Liver (tissue), 9 donors: ENCODE measurements around the gene KRTAP9-3. TPM values are rescaled to one million over a fixed set of nuclear protein-coding genes. Genes with fewer than 3 reads are reported as not detected.

Experiments used
- DNase-seq: peaks from one replicate; pipeline ENCODE4 v3.0.0-alpha.2; 2017; ENCODE audit warnings: low spot score
- H3K27ac ChIP-seq, 2 donors: one replicate each; pipeline ENCODE4 v1.7.0; 2013; ENCODE audit warnings: inconsistent platforms in 2 of 2, low read length in 2 of 2, control low read depth in 1 of 2, low read depth in 1 of 2, mild to moderate bottlenecking in 1 of 2
- H3K27me3 ChIP-seq, 4 donors: one replicate each; pipeline versions ENCODE4 v1.6.1 to v1.7.0; 2013; ENCODE audit warnings: low read length in 3 of 4, inconsistent platforms in 1 of 4, mild to moderate bottlenecking in 1 of 4, moderate library complexity in 1 of 4; ENCODE audit not compliant: control insufficient read depth in 4 of 4, insufficient read depth in 4 of 4
- H3K36me3 ChIP-seq, 4 donors: one replicate each; pipeline versions ENCODE4 v1.6.1 to v1.7.0; 2013; ENCODE audit warnings: low read length in 3 of 4, mild to moderate bottlenecking in 3 of 4, low read depth in 1 of 4, moderate library complexity in 1 of 4; ENCODE audit not compliant: control insufficient read depth in 4 of 4, insufficient read depth in 3 of 4
- H3K4me1 ChIP-seq, 4 donors: one replicate each; pipeline versions ENCODE4 v1.6.1 to v1.7.0; 2013; ENCODE audit warnings: low read length in 3 of 4, mild to moderate bottlenecking in 3 of 4, moderate library complexity in 1 of 4; ENCODE audit not compliant: control insufficient read depth in 4 of 4, insufficient read depth in 4 of 4
- H3K4me3 ChIP-seq, 3 donors: one replicate each; pipeline versions ENCODE4 v1.6.1 to v1.7.0; 2013; ENCODE audit warnings: low read length in 3 of 3, control low read depth in 1 of 3, low read depth in 1 of 3, mild to moderate bottlenecking in 1 of 3
- H3K9ac ChIP-seq, 2 donors: one replicate each; pipeline ENCODE4 v1.7.0; 2013; ENCODE audit warnings: low read length in 2 of 2, mild to moderate bottlenecking in 2 of 2, moderate library complexity in 2 of 2, control low read depth in 1 of 2, low read depth in 1 of 2
- H3K9me3 ChIP-seq, 4 donors: one replicate each; pipeline versions ENCODE4 v1.6.1 to v1.7.0; 2013; ENCODE audit warnings: low read length in 3 of 4; ENCODE audit not compliant: control insufficient read depth in 4 of 4
- ATF3 ChIP-seq: IDR thresholded peaks from 2 replicates; pipeline ENCODE4 v1.6.1; 2016; ENCODE audit warnings: antibody characterized with exemption
- EGR1 ChIP-seq, 2 donors: IDR thresholded peaks; 2 replicates each; pipeline ENCODE4 v1.6.1; 2016 to 2018; ENCODE audit warnings: antibody characterized with exemption in 2 of 2, low read depth in 2 of 2
- FOXA1 ChIP-seq: IDR thresholded peaks from 2 replicates; pipeline ENCODE4 v1.6.1; 2016; ENCODE audit warnings: antibody characterized with exemption
- HNF4G ChIP-seq: IDR thresholded peaks from 2 replicates; pipeline ENCODE4 v1.6.1; 2016; ENCODE audit warnings: antibody characterized with exemption
- NR2F2 ChIP-seq: IDR thresholded peaks from 2 replicates; pipeline ENCODE4 v1.6.1; 2016; ENCODE audit warnings: antibody characterized with exemption
- RAD21 ChIP-seq, 2 donors: IDR thresholded peaks; 2 replicates each; pipeline ENCODE4 v1.6.1; 2016; ENCODE audit warnings: antibody characterized with exemption in 2 of 2, mild to moderate bottlenecking in 2 of 2
- RXRA ChIP-seq, 2 donors: IDR thresholded peaks; 2 replicates each; pipeline ENCODE4 v1.6.1; 2017 to 2018; ENCODE audit warnings: antibody characterized with exemption in 2 of 2, mild to moderate bottlenecking in 1 of 2
- YY1 ChIP-seq: IDR thresholded peaks from 2 replicates; pipeline ENCODE4 v1.6.1; 2016; ENCODE audit warnings: antibody characterized with exemption, mild to moderate bottlenecking
- WGBS: extraction: QIAGEN DNeasy Blood & Tissue Kit; methylation state at CpG from one replicate; pipeline ENCODE4 v1.1.7; 2013; 5-methylcytosine and 5-hydroxymethylcytosine counted together
- polyA plus RNA-seq, 2 donors: library from polyadenylated mRNA; stranded (reverse) in 1 of 2; unstranded in 1 of 2; fragments of 200-250 nt in 1 of 2; fragments of >200 nt in 1 of 2; fragmentation: Nextera tagmentation in 1 of 2; extraction: Ambion mirVana in 1 of 2; gene quantifications; one replicate each; pipeline versions ENCODE4 v1.2.1 to v1.2.3, GENCODE V29; 2013 to 2015
- total RNA-seq, 2 donors: library from RNA; depleted of rRNA; stranded (reverse); fragments of >200 nt; gene quantifications; one replicate each; pipeline ENCODE4 v1.2.3, GENCODE V29; 2014
- TF ChIP-seq, protein P1 (sequence below): IDR thresholded peaks from 2 replicates; pipeline ENCODE4 v1.6.1; 2016; ENCODE audit warnings: antibody characterized with exemption
- TF ChIP-seq, protein P2 (sequence below): IDR thresholded peaks from 2 replicates; pipeline ENCODE4 v1.6.1; 2016; ENCODE audit warnings: antibody characterized with exemption, mild to moderate bottlenecking
- TF ChIP-seq, protein P3 (sequence below): fragments of 150-350 bp; IDR thresholded peaks from 2 replicates; pipeline ENCODE4 v1.5.1; 2017; ENCODE audit warnings: improper control_type of control experiment, low read depth, low read length; ENCODE audit not compliant: missing input control
- donor health status: healthy.
- donor health status: healthy.
- donor health status: healthy.
- donor health status: healthy.
- donor health status: healthy.

KRTAP9-3 gene
- total and polyA plus RNA-seq, 4 donors: not detected

GRCh38 chr17:41190328-41190727, 41.9 kb upstream of the KRTAP9-3 start:
- H3K36me3 ChIP-seq: no peaks in the 10 kb centered on the region
- WGBS: 79% methylated on average over 3 of the region's 3 CpGs
- no peak overlapping the region for H3K27ac ChIP-seq
- H3K9me3 ChIP-seq: no peaks in the 10 kb centered on the region
- no peak overlapping the region for H3K4me3 ChIP-seq
- no peaks in the 10 kb centered on the region for H3K4me1 ChIP-seq
- no peak overlapping the region for H3K9ac ChIP-seq
- no peak for DNase-seq
- no peak for TF ChIP-seq RAD21 (IDR thresholded peaks at IDR 0.05)
- no peak for TF ChIP-seq EGR1 (IDR thresholded peaks at IDR 0.05; ENCODE audit: low read depth in 2 of 2)
- TF ChIP-seq, protein P1, sequence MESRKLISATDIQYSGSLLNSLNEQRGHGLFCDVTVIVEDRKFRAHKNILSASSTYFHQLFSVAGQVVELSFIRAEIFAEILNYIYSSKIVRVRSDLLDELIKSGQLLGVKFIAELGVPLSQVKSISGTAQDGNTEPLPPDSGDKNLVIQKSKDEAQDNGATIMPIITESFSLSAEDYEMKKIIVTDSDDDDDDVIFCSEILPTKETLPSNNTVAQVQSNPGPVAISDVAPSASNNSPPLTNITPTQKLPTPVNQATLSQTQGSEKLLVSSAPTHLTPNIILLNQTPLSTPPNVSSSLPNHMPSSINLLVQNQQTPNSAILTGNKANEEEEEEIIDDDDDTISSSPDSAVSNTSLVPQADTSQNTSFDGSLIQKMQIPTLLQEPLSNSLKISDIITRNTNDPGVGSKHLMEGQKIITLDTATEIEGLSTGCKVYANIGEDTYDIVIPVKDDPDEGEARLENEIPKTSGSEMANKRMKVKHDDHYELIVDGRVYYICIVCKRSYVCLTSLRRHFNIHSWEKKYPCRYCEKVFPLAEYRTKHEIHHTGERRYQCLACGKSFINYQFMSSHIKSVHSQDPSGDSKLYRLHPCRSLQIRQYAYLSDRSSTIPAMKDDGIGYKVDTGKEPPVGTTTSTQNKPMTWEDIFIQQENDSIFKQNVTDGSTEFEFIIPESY: no peak
- no peak for TF ChIP-seq YY1
- no peak for TF ChIP-seq HNF4G
- TF ChIP-seq FOXA1: no peak
- peaks cover 0 to 4% (median 0%) of the 10 kb centered on the region in 4 donors for H3K27me3 ChIP-seq

DNA sequence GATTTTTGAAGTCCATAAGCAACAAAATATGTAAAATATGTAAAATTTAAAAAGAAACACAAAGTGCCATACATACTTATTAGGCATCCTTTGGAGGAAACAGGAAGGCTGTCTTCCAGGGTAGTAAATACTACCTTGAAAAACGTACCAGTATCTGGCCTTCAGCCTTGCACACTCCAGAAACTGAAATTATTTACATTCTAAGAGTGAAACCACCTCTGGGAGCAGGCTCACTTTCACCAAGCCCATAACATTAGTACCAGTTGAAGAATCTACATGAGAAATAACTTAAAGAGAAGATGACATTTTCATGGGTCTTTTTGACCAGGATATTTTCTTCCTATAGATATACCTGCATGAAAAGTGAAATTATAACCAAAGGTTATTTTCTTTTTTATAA, 36.2 kb upstream of the KRTAP9-3 start:
- no peak for DNase-seq
- Histone ChIP-seq H3K27me3 (no peaks in the 10 kb centered on the region), H3K36me3 (no peaks in the 10 kb centered on the region), H3K9me3 (no peaks in the 10 kb centered on the region), H3K27ac (no peak overlapping the region), H3K4me3 (no peak overlapping the region), H3K4me1 (no peaks in the 10 kb centered on the region), H3K9ac (no peak overlapping the region)
- TF ChIP-seq, protein P2, sequence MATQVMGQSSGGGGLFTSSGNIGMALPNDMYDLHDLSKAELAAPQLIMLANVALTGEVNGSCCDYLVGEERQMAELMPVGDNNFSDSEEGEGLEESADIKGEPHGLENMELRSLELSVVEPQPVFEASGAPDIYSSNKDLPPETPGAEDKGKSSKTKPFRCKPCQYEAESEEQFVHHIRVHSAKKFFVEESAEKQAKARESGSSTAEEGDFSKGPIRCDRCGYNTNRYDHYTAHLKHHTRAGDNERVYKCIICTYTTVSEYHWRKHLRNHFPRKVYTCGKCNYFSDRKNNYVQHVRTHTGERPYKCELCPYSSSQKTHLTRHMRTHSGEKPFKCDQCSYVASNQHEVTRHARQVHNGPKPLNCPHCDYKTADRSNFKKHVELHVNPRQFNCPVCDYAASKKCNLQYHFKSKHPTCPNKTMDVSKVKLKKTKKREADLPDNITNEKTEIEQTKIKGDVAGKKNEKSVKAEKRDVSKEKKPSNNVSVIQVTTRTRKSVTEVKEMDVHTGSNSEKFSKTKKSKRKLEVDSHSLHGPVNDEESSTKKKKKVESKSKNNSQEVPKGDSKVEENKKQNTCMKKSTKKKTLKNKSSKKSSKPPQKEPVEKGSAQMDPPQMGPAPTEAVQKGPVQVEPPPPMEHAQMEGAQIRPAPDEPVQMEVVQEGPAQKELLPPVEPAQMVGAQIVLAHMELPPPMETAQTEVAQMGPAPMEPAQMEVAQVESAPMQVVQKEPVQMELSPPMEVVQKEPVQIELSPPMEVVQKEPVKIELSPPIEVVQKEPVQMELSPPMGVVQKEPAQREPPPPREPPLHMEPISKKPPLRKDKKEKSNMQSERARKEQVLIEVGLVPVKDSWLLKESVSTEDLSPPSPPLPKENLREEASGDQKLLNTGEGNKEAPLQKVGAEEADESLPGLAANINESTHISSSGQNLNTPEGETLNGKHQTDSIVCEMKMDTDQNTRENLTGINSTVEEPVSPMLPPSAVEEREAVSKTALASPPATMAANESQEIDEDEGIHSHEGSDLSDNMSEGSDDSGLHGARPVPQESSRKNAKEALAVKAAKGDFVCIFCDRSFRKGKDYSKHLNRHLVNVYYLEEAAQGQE: no peak
- no peak for TF ChIP-seq NR2F2
- no peak for TF ChIP-seq ATF3
- no peak for TF ChIP-seq HNF4G
- no peak for TF ChIP-seq RAD21 (IDR thresholded peaks at IDR 0.05)
- TF ChIP-seq RXRA (IDR thresholded peaks at IDR 0.05): no peak
- TF ChIP-seq, protein P3, sequence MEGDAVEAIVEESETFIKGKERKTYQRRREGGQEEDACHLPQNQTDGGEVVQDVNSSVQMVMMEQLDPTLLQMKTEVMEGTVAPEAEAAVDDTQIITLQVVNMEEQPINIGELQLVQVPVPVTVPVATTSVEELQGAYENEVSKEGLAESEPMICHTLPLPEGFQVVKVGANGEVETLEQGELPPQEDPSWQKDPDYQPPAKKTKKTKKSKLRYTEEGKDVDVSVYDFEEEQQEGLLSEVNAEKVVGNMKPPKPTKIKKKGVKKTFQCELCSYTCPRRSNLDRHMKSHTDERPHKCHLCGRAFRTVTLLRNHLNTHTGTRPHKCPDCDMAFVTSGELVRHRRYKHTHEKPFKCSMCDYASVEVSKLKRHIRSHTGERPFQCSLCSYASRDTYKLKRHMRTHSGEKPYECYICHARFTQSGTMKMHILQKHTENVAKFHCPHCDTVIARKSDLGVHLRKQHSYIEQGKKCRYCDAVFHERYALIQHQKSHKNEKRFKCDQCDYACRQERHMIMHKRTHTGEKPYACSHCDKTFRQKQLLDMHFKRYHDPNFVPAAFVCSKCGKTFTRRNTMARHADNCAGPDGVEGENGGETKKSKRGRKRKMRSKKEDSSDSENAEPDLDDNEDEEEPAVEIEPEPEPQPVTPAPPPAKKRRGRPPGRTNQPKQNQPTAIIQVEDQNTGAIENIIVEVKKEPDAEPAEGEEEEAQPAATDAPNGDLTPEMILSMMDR: no peak
- TF ChIP-seq EGR1 (IDR thresholded peaks at IDR 0.05; ENCODE audit: low read depth in 2 of 2): no peak
- WGBS: 40% methylated on average over 1 of the region's 1 CpG
